ENCODE measurements around the gene TMEM204.

TMEM204 gene

GRCh38 chr16:1601031-1601430 is 67.6 kb downstream of the TMEM204 start:
- no peak for TF ChIP-seq TEAD4 (IDR thresholded peaks at IDR 0.05)
- no peak for TF ChIP-seq YY1 (IDR thresholded peaks at IDR 0.05; ENCODE audit: low read depth)
- TF ChIP-seq ZBTB7A (IDR thresholded peaks at IDR 0.05; ENCODE audit: low read depth) = no peak
- no peak for TF ChIP-seq CREB1 (IDR thresholded peaks at IDR 0.05; ENCODE audit: low read depth)
- no peak for TF ChIP-seq MAX (IDR thresholded peaks at IDR 0.05)
- TF ChIP-seq NFIC (IDR thresholded peaks at IDR 0.05) = no peak
- no peak for TF ChIP-seq TAF1 (IDR thresholded peaks at IDR 0.05; ENCODE audit: low read depth)
- no peak for TF ChIP-seq TCF12 (IDR thresholded peaks at IDR 0.05; ENCODE audit: low read depth)
- no peak for TF ChIP-seq RAD21 (IDR thresholded peaks at IDR 0.05; ENCODE audit: low read depth)

GRCh38 chr16:1601489-1601888 is 68.0 kb downstream of the TMEM204 start:
- no peak for TF ChIP-seq CEBPB (IDR thresholded peaks at IDR 0.05)
- no peak for TF ChIP-seq TEAD4 (IDR thresholded peaks at IDR 0.05)
- TF ChIP-seq RAD21 (IDR thresholded peaks at IDR 0.05; ENCODE audit: low read depth) = no peak
- TF ChIP-seq YY1 (IDR thresholded peaks at IDR 0.05; ENCODE audit: low read depth) = no peak
- TF ChIP-seq USF1 (IDR thresholded peaks at IDR 0.05) = no peak
- no peak for TF ChIP-seq EGR1 (IDR thresholded peaks at IDR 0.05)
- TF ChIP-seq EP300 (IDR thresholded peaks at IDR 0.05; ENCODE audit: borderline replicate concordance) = no peak
- TF ChIP-seq MAX (IDR thresholded peaks at IDR 0.05) = no peak

GRCh38 chr16:1602285-1602684 is 68.8 kb downstream of the TMEM204 start:
- TF ChIP-seq MAX (IDR thresholded peaks at IDR 0.05) = no peak
- TF ChIP-seq TAF1 (IDR thresholded peaks at IDR 0.05; ENCODE audit: low read depth) = no peak
- no peak for TF ChIP-seq CEBPB (IDR thresholded peaks at IDR 0.05)
- TF ChIP-seq TEAD4 (IDR thresholded peaks at IDR 0.05) = no peak
- no peak for TF ChIP-seq CREB1 (IDR thresholded peaks at IDR 0.05; ENCODE audit: low read depth)
- no peak for TF ChIP-seq ZBTB7A (IDR thresholded peaks at IDR 0.05; ENCODE audit: low read depth)
- no peak for TF ChIP-seq EGR1 (IDR thresholded peaks at IDR 0.05)
- TF ChIP-seq YY1 (IDR thresholded peaks at IDR 0.05; ENCODE audit: low read depth) = no peak
- no peak for TF ChIP-seq USF1 (IDR thresholded peaks at IDR 0.05)
- TF ChIP-seq EP300 (IDR thresholded peaks at IDR 0.05; ENCODE audit: borderline replicate concordance) = no peak
- no peak for TF ChIP-seq RAD21 (IDR thresholded peaks at IDR 0.05; ENCODE audit: low read depth)
- TF ChIP-seq REST (IDR thresholded peaks at IDR 0.05; ENCODE audit: low read depth) = no peak
- no peak for TF ChIP-seq TCF12 (IDR thresholded peaks at IDR 0.05; ENCODE audit: low read depth)
- TF ChIP-seq NFIC (IDR thresholded peaks at IDR 0.05) = no peak
- no peak for TF ChIP-seq FOXM1 (IDR thresholded peaks at IDR 0.05; ENCODE audit: borderline replicate concordance, low read depth)

Measured in Ishikawa (cell line).